ENCODE results near the gene LCE1B.

LCE1B gene

DNA sequence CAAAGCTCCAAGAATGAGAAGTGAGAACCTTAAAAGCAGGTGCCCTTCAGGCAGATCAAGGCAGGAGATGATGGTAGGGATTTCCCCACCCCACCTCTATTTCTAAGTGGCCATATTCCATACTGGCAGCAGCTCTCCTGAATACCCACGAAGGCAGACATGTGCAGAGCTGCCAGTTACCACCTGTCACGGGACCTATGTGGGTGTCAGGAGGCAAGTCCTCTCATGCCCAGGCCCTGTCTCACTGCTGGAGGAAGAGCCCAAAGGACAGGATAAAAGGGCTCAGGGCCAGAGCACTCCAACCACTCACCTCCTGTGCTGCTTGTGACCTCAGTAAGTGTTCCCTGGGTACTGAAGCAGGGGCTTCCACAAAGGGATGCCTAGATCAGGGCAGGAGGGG lies 721 bp upstream of the LCE1B start:
- H3K4me3 ChIP-seq (ENCODE audit: low read depth, low read length) = no peak overlapping the region
- no peak for DNase-seq (ENCODE audit: low read depth, low spot score)
- CTCF ChIA-PET = no interaction called here
- POLR2A ChIA-PET = no interaction called here
- TF ChIP-seq, protein P1, sequence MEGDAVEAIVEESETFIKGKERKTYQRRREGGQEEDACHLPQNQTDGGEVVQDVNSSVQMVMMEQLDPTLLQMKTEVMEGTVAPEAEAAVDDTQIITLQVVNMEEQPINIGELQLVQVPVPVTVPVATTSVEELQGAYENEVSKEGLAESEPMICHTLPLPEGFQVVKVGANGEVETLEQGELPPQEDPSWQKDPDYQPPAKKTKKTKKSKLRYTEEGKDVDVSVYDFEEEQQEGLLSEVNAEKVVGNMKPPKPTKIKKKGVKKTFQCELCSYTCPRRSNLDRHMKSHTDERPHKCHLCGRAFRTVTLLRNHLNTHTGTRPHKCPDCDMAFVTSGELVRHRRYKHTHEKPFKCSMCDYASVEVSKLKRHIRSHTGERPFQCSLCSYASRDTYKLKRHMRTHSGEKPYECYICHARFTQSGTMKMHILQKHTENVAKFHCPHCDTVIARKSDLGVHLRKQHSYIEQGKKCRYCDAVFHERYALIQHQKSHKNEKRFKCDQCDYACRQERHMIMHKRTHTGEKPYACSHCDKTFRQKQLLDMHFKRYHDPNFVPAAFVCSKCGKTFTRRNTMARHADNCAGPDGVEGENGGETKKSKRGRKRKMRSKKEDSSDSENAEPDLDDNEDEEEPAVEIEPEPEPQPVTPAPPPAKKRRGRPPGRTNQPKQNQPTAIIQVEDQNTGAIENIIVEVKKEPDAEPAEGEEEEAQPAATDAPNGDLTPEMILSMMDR (IDR thresholded peaks at IDR 0.05; ENCODE audit: insufficient read depth, low read length, missing control alignments) = no peak

DNA sequence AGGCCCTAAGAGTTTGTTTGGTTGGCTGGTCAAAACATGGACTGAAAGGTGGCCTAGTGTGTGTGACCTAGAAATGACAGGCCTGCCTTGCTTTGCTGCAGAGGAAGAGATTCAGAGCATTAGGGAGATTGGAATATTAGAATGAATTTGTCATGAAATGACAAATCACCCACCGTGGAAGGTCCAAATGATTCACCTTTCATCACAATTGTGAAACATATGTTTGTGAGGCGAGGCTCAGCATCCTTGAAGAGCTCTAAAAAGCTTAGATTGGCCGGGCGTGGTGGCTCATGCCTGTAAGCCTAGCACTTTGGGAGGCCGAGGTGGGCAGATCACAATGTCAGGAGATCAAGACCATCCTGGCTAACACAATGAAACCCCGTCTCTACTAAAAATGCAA lies 5.5 kb downstream of the LCE1B start:
- ChIA-PET POLR2A (no interaction called here), CTCF (no interaction called here)
- DNase-seq (ENCODE audit: low read depth, low spot score) = no peak
- H3K4me3 ChIP-seq (ENCODE audit: low read depth, low read length) = no peak overlapping the region
- TF ChIP-seq, protein P1 (IDR thresholded peaks at IDR 0.05; ENCODE audit: insufficient read depth, low read length, missing control alignments) = no peak

DNA sequence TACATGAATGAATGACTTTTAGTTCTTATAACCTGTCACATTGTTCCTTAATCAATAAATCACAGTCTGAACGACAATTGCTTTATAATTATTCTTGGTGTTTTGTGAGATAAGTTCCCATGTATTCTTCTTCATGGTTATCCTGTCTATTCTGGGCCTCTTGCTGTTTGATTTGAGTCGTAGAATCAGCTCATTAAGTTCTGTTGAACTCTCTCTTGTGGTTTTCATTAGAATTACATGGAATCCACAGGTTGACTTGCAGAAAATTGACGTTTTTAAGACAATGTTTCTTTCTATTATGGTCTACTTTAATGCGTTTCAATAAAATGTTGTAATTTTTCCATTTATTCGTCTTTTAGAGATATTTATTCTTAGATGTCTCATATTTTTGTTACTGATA lies 11.5 kb downstream of the LCE1B start:
- DNase-seq (ENCODE audit: low read depth, low spot score) = no peak
- POLR2A ChIA-PET = no interaction called here
- TF ChIP-seq, protein P1 (IDR thresholded peaks at IDR 0.05; ENCODE audit: insufficient read depth, low read length, missing control alignments) = no peak
- H3K4me3 ChIP-seq (ENCODE audit: low read depth, low read length) = no peak overlapping the region
- CTCF ChIA-PET = interaction anchor here (0.7 kb wide), 1 partner anchor 16 kb away, joined by 3 read pairs; no protein-coding TSS in a partner anchor

DNA sequence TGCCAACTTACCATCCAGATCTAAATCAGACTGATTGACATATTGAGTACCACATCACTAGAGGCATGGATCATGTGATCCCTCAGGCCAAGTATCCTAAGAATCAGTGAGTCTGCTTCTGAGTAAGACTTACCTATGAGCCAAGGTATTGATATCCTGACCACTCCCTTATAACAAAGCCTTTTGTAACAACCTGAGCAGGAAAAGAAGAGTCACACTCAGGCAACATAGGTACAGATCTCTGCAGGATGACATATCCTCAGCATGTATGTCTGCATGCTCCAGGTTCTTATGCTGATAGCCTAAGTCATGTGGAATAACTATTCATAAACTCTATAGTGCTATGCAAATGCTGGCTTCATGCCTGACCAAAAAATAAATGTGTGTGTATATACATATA lies 13.2 kb downstream of the LCE1B start:
- H3K4me3 ChIP-seq (ENCODE audit: low read depth, low read length) = no peak overlapping the region
- POLR2A ChIA-PET = interaction anchor here (0.6 kb wide), 1 partner anchor 221 kb away, joined by 3 read pairs; no protein-coding TSS in a partner anchor
- CTCF ChIA-PET = interaction anchor here (1.6 kb wide), 1 partner anchor 46 kb away, joined by 3 read pairs; no protein-coding TSS in a partner anchor
- no peak for DNase-seq (ENCODE audit: low read depth, low spot score)
- TF ChIP-seq, protein P1 (IDR thresholded peaks at IDR 0.05; ENCODE audit: insufficient read depth, low read length, missing control alignments) = no peak

DNA sequence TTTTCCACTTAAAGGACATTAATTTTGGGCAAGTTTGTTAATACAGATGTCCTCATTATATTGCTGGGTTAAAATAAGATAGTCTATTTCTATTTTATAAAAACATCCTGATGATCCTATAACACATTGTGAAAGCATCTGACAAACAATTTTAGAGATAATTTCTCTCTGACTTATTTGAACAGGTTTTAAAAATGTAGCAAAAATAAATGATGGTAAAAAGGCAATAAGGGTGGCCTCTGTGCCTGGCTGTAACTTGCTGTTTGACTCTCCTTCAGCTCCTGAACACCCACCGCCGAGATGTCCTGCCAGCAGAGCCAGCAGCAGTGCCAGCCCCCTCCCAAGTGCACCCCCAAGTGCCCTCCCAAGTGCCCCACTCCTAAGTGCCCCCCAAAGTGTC lies 15.4 kb downstream of the LCE1B start, which contains the start of gene LCE1A:
TSS of gene LCE1A (plus strand) at position 301 of the 400 bp plus-strand sequence. CDS start at position 301, 0 bp downstream.
- no peak within 1 kb of the TSS for H3K4me3 ChIP-seq (ENCODE audit: low read depth, low read length)
- TF ChIP-seq, protein P1 (IDR thresholded peaks at IDR 0.05; ENCODE audit: insufficient read depth, low read length, missing control alignments) = no peak
- ChIA-PET CTCF (no interaction called here), POLR2A (no interaction called here)
- no peak for DNase-seq (ENCODE audit: low read depth, low spot score)

DNA sequence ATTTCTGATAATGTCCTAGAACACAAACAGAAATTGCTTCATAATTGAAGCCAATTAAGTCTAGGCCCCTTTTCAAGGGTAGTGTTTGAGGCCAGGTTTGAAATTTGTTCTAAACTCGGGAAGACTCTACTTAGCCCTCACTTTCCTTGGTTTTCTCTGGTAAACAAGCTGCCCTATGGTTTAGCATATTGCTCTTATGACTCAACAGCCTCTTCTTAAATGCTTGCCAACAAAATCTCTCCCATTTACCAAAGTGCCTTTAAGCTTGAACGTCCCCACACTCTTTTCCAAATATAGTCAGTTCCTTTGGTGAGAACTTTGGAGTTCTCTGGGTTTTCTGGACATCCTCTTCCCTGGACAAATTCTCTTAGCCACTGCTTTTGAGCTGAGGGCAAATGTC lies 25.1 kb downstream of the LCE1B start:
- CTCF ChIA-PET = interaction anchor here (1.0 kb wide), 1 partner anchor 9 kb away, joined by 3 read pairs; no protein-coding TSS in a partner anchor
- TF ChIP-seq, protein P1 (IDR thresholded peaks at IDR 0.05; ENCODE audit: insufficient read depth, low read length, missing control alignments) = no peak
- POLR2A ChIA-PET = no interaction called here

More for the DNA sequence above, 25.1 kb downstream of the LCE1B start:
- DNase-seq (ENCODE audit: low read depth, low spot score) = no peak
- no peak overlapping the region for H3K4me3 ChIP-seq (ENCODE audit: low read depth, low read length)

Measured in AG04449 (cell line).